Endodermal cell (in vitro differentiated cells): Measurements from ENCODE around the gene AHNAK2. TPM values are rescaled to one million over a fixed set of nuclear protein-coding genes. Genes with fewer than 3 reads are reported as not detected.

Experiments used
- DNase-seq: peaks from one replicate; pipeline ENCODE4 v3.0.0-alpha.2; 2017
- H3K27ac ChIP-seq: 2 replicates; pipeline ENCODE4 v1.5.1; 2013; ENCODE audit warnings: mild to moderate bottlenecking, low read depth, low read length, moderate library complexity
- H3K27me3 ChIP-seq: 2 replicates; pipeline ENCODE4 v1.6.1; 2013; ENCODE audit warnings: mild to moderate bottlenecking, low read length, moderate library complexity; ENCODE audit not compliant: insufficient read depth, control insufficient read depth, poor library complexity, severe bottlenecking
- H3K36me3 ChIP-seq: 2 replicates; pipeline ENCODE4 v1.7.0; 2013; ENCODE audit warnings: mild to moderate bottlenecking, low read length, moderate library complexity; ENCODE audit not compliant: control insufficient read depth, insufficient read depth
- H3K4me1 ChIP-seq: one replicate; pipeline ENCODE4 v1.7.0; 2013; ENCODE audit warnings: low read length; ENCODE audit not compliant: control insufficient read depth, insufficient read depth
- H3K4me3 ChIP-seq: 2 replicates; pipeline ENCODE4 v1.5.1; 2013; ENCODE audit warnings: mild to moderate bottlenecking, low read length, moderate library complexity
- H3K9ac ChIP-seq: 2 replicates; pipeline ENCODE4 v1.6.1; 2013; ENCODE audit warnings: mild to moderate bottlenecking, low read length, moderate library complexity; ENCODE audit not compliant: poor library complexity, severe bottlenecking; ENCODE audit errors: extremely low read depth
- H3K9me3 ChIP-seq: 2 replicates; pipeline ENCODE4 v1.6.1; 2013; ENCODE audit warnings: mild to moderate bottlenecking, low read length, moderate library complexity; ENCODE audit not compliant: control insufficient read depth
- H3K27ac Mint-ChIP-seq: 2 replicates; pipeline ENCODE4 v1.8.0; 2020; ENCODE audit warnings: mixed read lengths
- H3K27me3 Mint-ChIP-seq: 2 replicates; pipeline ENCODE4 v1.8.0; 2021; ENCODE audit warnings: mild to moderate bottlenecking, mixed read lengths; ENCODE audit not compliant: insufficient read depth
- H3K36me3 Mint-ChIP-seq: 2 replicates; pipeline ENCODE4 v1.8.0; 2020; ENCODE audit warnings: low read depth, mixed read lengths
- H3K4me1 Mint-ChIP-seq: 2 replicates; pipeline ENCODE4 v1.8.0; 2020; ENCODE audit warnings: mixed read lengths
- H3K4me3 Mint-ChIP-seq: 2 replicates; pipeline ENCODE4 v1.8.0; 2020; ENCODE audit warnings: mild to moderate bottlenecking, moderate library complexity, mixed read lengths
- H3K9me3 Mint-ChIP-seq: 2 replicates; pipeline ENCODE4 v1.8.0; 2020; ENCODE audit warnings: mild to moderate bottlenecking, mixed read lengths
- CTCF ChIP-seq: fragments of 200-600 bp; sonication (generic); conservative IDR thresholded peaks from 2 replicates; pipeline ENCODE4 v1.5.0; 2021; ENCODE audit warnings: antibody characterized with exemption, mild to moderate bottlenecking
- WGBS, 2 experiments: methylation state at CpG; one replicate each; pipeline versions ENCODE4 v1.1.5 to v1.1.7; 2013; ENCODE audit warnings: missing lambda C conversion rate in 2 of 2, mixed read lengths in 1 of 2; ENCODE audit not compliant: insufficient coverage in 1 of 2, insufficient read length in 1 of 2; 5-methylcytosine and 5-hydroxymethylcytosine counted together
- total RNA-seq, 2 donors: library from RNA; stranded (reverse); fragmentation: NEBNext Ultra II Directional in 1 of 2; extraction: Animal tissue kit (Norgen Biotek cat#: 25700) in 1 of 2; gene quantifications; 2 replicates in 1 of 2; 3 replicates in 1 of 2; pipeline ENCODE4 v1.2.1, GENCODE V29; 2021

Gene AHNAK2
- total RNA-seq, 2 donors from 2014 or later = 0.93 to 2.2 TPM

GRCh38 chr14:104986487-104987164, 8.5 kb upstream of the AHNAK2 start:
- peak; percentile 43 for DNase-seq
- Mint-ChIP-seq H3K4me1 (peaks cover 2% of the 10 kb centered on the region), H3K4me3 (peak overlapping the region; percentile 55), H3K27me3 (peaks cover 5% of the 10 kb centered on the region), H3K27ac (no peak overlapping the region), H3K9me3 (no peaks in the 10 kb centered on the region), H3K36me3 (peaks cover 12% of the 10 kb centered on the region)
- WGBS, 2 experiments = 78 to 87% methylated on average over 17 to 19 of the region's 19 CpGs
- no peaks in the 10 kb centered on the region for H3K27me3 ChIP-seq
- H3K4me1 ChIP-seq = peaks cover 6% of the 10 kb centered on the region
- H3K9ac ChIP-seq = peak overlapping the region; percentile 59
- H3K36me3 ChIP-seq = peaks cover 5% of the 10 kb centered on the region
- H3K4me3 ChIP-seq = peak overlapping the region; percentile 81
- no peaks in the 10 kb centered on the region for H3K9me3 ChIP-seq
- H3K27ac ChIP-seq = no peak overlapping the region
- TF ChIP-seq CTCF = no peak

GRCh38 chr14:104985675-104986486, 7.7 kb upstream of the AHNAK2 start, which contains the start of gene CLBA1:
CLBA1 (plus strand) TSS chr14:104985788; CDS start chr14:104986432, 644 bp downstream.
- Mint-ChIP-seq H3K9me3 (no peaks in the 10 kb centered on the region), H3K27ac (no peak within 1 kb of the TSS), H3K4me1 (peaks cover 2% of the 10 kb centered on the region), H3K27me3 (peaks cover 11% of the 10 kb centered on the region), H3K36me3 (peaks cover 6% of the 10 kb centered on the region), H3K4me3 (peak within 1 kb of the TSS; percentile 55)
- no peaks in the 10 kb centered on the region for H3K27me3 ChIP-seq
- no peaks in the 10 kb centered on the region for H3K9me3 ChIP-seq
- WGBS, 2 experiments = 5 to 10% methylated on average over 43 to 77 of the region's 77 CpGs
- peak within 1 kb of the TSS; percentile 59 for H3K9ac ChIP-seq
- TF ChIP-seq CTCF = no peak
- H3K4me3 ChIP-seq = peak within 1 kb of the TSS; percentile 81
- no peak within 1 kb of the TSS for H3K27ac ChIP-seq
- peak; percentile 94 for DNase-seq
- no peaks in the 10 kb centered on the region for H3K36me3 ChIP-seq
- H3K4me1 ChIP-seq = peaks cover 6% of the 10 kb centered on the region

- peaks cover 2% of the 10 kb centered on the region for H3K4me1 Mint-ChIP-seq
- Histone ChIP-seq H3K4me1 (peaks cover 6% of the 10 kb centered on the region), H3K9ac (no peak overlapping the region), H3K27me3 (peaks cover 10% of the 10 kb centered on the region), H3K4me3 (no peak overlapping the region), H3K27ac (no peak overlapping the region), H3K9me3 (no peaks in the 10 kb centered on the region), H3K36me3 (no peaks in the 10 kb centered on the region)
- peak overlapping the region; percentile 55 for H3K4me3 Mint-ChIP-seq
- peaks cover 27% of the 10 kb centered on the region for H3K27me3 Mint-ChIP-seq
- H3K27ac Mint-ChIP-seq = no peak overlapping the region
- DNase-seq = peak; percentile 41
- H3K9me3 Mint-ChIP-seq = no peaks in the 10 kb centered on the region
- peaks cover 2% of the 10 kb centered on the region for H3K36me3 Mint-ChIP-seq
- no peak for TF ChIP-seq CTCF
- 93% methylated on average over 9 to 15 of the region's 15 CpGs for WGBS, 2 experiments
Observed at GRCh38 chr14:104984056-104984894, 6.1 kb upstream of the AHNAK2 start.
